GM12878 (cell line): ENCODE results near the gene VWA8. TPM values are rescaled to one million over a fixed set of nuclear protein-coding genes. Genes with fewer than 3 reads are reported as not detected.

ENCODE experiments used
- ATAC-seq: fragments of 200-7000 bp; cut with Tn5 transposase; 3 replicates; pipeline ENCODE4 v1.9.1; 2020; ENCODE audit warnings: mild to moderate bottlenecking, moderate library complexity
- BruUV-seq: library from RNA; stranded (reverse); fragments of 400-500 nt; replicated peaks from 2 replicates; lab custom pipeline; 2021; lab: Mats Ljungman, UMichigan
- CTCF ChIA-PET: fragments of 300-600 bp; sonication (Branson Sonifier 250); formaldehyde crosslinking; extraction: SDS; loops from one replicate; lab custom pipeline; 2021; ENCODE audit warnings: inconsistent platforms; lab: Yijun Ruan, JAX
- POLR2A ChIA-PET: fragments of 350-600 bp; formaldehyde crosslinking; extraction: SDS; loops from one replicate; lab custom pipeline; 2021; ENCODE audit warnings: inconsistent platforms; lab: Charles Lee
- RAD21 ChIA-PET: fragments of 300-600 bp; sonication (Branson Sonifier 250); formaldehyde crosslinking; loops from one replicate; lab custom pipeline; 2023; ENCODE audit warnings: antibody characterized with exemption; ENCODE audit not compliant: unreplicated experiment; lab: Charles Lee
- SMC1A ChIA-PET: fragments of 300-600 bp; sonication (Branson Sonifier 250); formaldehyde crosslinking; loops from one replicate; lab custom pipeline; 2023; ENCODE audit not compliant: unreplicated experiment, uncharacterized antibody; lab: Charles Lee
- DNase-seq: peaks from one replicate; pipeline ENCODE4 v3.0.0-alpha.2; 2011; ENCODE audit warnings: low read depth, low spot score
- FAIRE-seq: peaks from 3 replicates; lab custom pipeline; 2011; peaks lifted over from hg19 to GRCh38; lab: Jason Lieb, UNC
- H2AFZ ChIP-seq: 2 replicates; pipeline ENCODE4 v1.6.0; 2011; ENCODE audit warnings: low read depth, low read length, control low read depth; ENCODE audit not compliant: control insufficient read depth
- H3K27ac ChIP-seq: 2 replicates; pipeline ENCODE4 v1.5.1; 2011; ENCODE audit warnings: control low read depth; ENCODE audit not compliant: control insufficient read depth, insufficient read depth
- H3K27me3 ChIP-seq, 2 experiments: replicated peaks in 1 of 2; 2 replicates each; pipeline versions ENCODE4 v1.6.0 to v1.6.1; 2011; ENCODE audit warnings: low read length in 1 of 2; ENCODE audit not compliant: control insufficient read depth in 2 of 2, insufficient read depth in 2 of 2
- H3K36me3 ChIP-seq, 2 experiments: 2 replicates each; pipeline ENCODE4 v1.5.1; 2011; ENCODE audit warnings: low read length in 1 of 2; ENCODE audit not compliant: control insufficient read depth in 2 of 2, insufficient read depth in 2 of 2
- H3K4me1 ChIP-seq: 2 replicates; pipeline ENCODE4 v1.6.1; 2011; ENCODE audit warnings: mild to moderate bottlenecking, low read length, moderate library complexity, mixed read lengths; ENCODE audit not compliant: control insufficient read depth, insufficient read depth
- H3K4me2 ChIP-seq: 2 replicates; pipeline ENCODE4 v1.6.0; 2011; ENCODE audit warnings: control low read depth; ENCODE audit not compliant: control insufficient read depth, insufficient read depth
- H3K4me3 ChIP-seq: fragments of 200-600 bp; sonication (generic); 2 replicates; pipeline ENCODE4 v1.5.1; 2016
- H3K79me2 ChIP-seq: 2 replicates; pipeline ENCODE4 v1.6.0; 2011; ENCODE audit warnings: low read length; ENCODE audit not compliant: control insufficient read depth, insufficient read depth
- H3K9ac ChIP-seq: 2 replicates; pipeline ENCODE4 v1.8.0; 2011; ENCODE audit warnings: low read length, control low read depth, mixed read lengths; ENCODE audit not compliant: control insufficient read depth, insufficient read depth
- H3K9me3 ChIP-seq: replicated peaks from 3 replicates; pipeline ENCODE4 v1.5.1; 2011; ENCODE audit warnings: mild to moderate bottlenecking, low read length; ENCODE audit not compliant: control insufficient read depth, insufficient read depth
- H4K20me1 ChIP-seq: 2 replicates; pipeline ENCODE4 v1.6.0; 2011; ENCODE audit not compliant: control insufficient read depth, insufficient read depth
- ASH2L ChIP-seq: fragments of 300-600, 200-600 bp; sonication (generic); IDR thresholded peaks from 2 replicates; pipeline ENCODE4 v1.6.1; 2017; ENCODE audit warnings: low read depth, mild to moderate bottlenecking, borderline replicate concordance
- ATF7 ChIP-seq: fragments of 450-650 bp; IDR thresholded peaks from 2 replicates; pipeline ENCODE4 v1.6.1; 2016; ENCODE audit warnings: low read depth, mild to moderate bottlenecking
- BRCA1 ChIP-seq: IDR thresholded peaks from 2 replicates; pipeline ENCODE4 v1.6.1; 2011; ENCODE audit warnings: low read depth, low read length, improper control_type of control experiment
- CBFB ChIP-seq: IDR thresholded peaks from 2 replicates; pipeline ENCODE4 v1.6.1; 2016; ENCODE audit warnings: antibody characterized with exemption, low read depth
- FOXK2 ChIP-seq: fragments of 450-650 bp; IDR thresholded peaks from 2 replicates; pipeline ENCODE4 v1.6.1; 2017; ENCODE audit warnings: mild to moderate bottlenecking, moderate library complexity
- GABPA ChIP-seq: IDR thresholded peaks from 2 replicates; pipeline ENCODE4 v1.6.1; 2014; ENCODE audit warnings: antibody characterized with exemption, low read depth, mild to moderate bottlenecking, inconsistent platforms
- NRF1 ChIP-seq: conservative IDR thresholded peaks from 2 replicates; pipeline ENCODE4 v1.6.1; 2011; ENCODE audit warnings: mild to moderate bottlenecking, low read depth, low read length, improper control_type of control experiment
- PAX8 ChIP-seq: fragments of 450-650 bp; IDR thresholded peaks from 2 replicates; pipeline ENCODE4 v1.6.1; 2017; ENCODE audit warnings: mild to moderate bottlenecking, moderate library complexity
- POU2F2 ChIP-seq: IDR thresholded peaks from 3 replicates; pipeline ENCODE4 v1.6.1; 2011; ENCODE audit warnings: low read depth, mild to moderate bottlenecking, low read length, borderline replicate concordance
- PRDM15 ChIP-seq: fragments of 450-650 bp; formaldehyde crosslinking; IDR thresholded peaks from 2 replicates; pipeline ENCODE4 v1.4.0; 2020; ENCODE audit warnings: mild to moderate bottlenecking, moderate library complexity
- STAT1 ChIP-seq: fragments of 450-650 bp; conservative IDR thresholded peaks from 2 replicates; pipeline ENCODE4 v1.6.1; 2014; ENCODE audit warnings: antibody characterized with exemption, mild to moderate bottlenecking
- STAT3 ChIP-seq: IDR thresholded peaks from 2 replicates; pipeline ENCODE4 v1.6.1; 2011; ENCODE audit warnings: low read depth, low read length, improper control_type of control experiment
- TCF3 ChIP-seq: IDR thresholded peaks from 2 replicates; pipeline ENCODE4 v1.6.1; 2012; ENCODE audit warnings: low read depth, mild to moderate bottlenecking, low read length, borderline replicate concordance; ENCODE audit not compliant: insufficient read depth
- USF2 ChIP-seq: IDR thresholded peaks from 2 replicates; pipeline ENCODE4 v1.6.1; 2011; ENCODE audit warnings: low read depth, low read length, improper control_type of control experiment, borderline replicate concordance
- WRNIP1 ChIP-seq: IDR thresholded peaks from 2 replicates; pipeline ENCODE4 v1.6.1; 2011; ENCODE audit warnings: low read depth, low read length, improper control_type of control experiment, borderline replicate concordance
- ZNF207 ChIP-seq: fragments of 450-650 bp; IDR thresholded peaks from 2 replicates; pipeline ENCODE4 v1.6.1; 2014; ENCODE audit warnings: antibody characterized with exemption, mild to moderate bottlenecking, borderline replicate concordance
- ZNF622 ChIP-seq: fragments of 450-650 bp; IDR thresholded peaks from 2 replicates; pipeline ENCODE4 v1.6.1; 2017; ENCODE audit warnings: mild to moderate bottlenecking, inconsistent platforms
- ZZZ3 ChIP-seq: IDR thresholded peaks from 2 replicates; pipeline ENCODE4 v1.6.1; 2011; ENCODE audit warnings: low read depth; ENCODE audit not compliant: control insufficient read depth, insufficient read length
- WGBS: methylation state at CpG from one replicate; pipeline ENCODE4 v1.1.6; 2016; ENCODE audit warnings: low lambda C conversion rate; ENCODE audit not compliant: insufficient replicate concordance, insufficient coverage; ENCODE audit errors: missing lambda C conversion rate; 5-methylcytosine and 5-hydroxymethylcytosine counted together
- in situ Hi-C: fragments of 300-500 bp; cut with MboI; formaldehyde crosslinking; loops from 9 replicates; pipeline ENCODE4 v1.14.3; 2018; ENCODE audit warnings: mixed read lengths
- intact Hi-C: fragments of 100-400 bp; cut with micrococcal nuclease; formaldehyde crosslinking; loops from one replicate; pipeline ENCODE4 v1.14.2; 2022; ENCODE audit not compliant: unreplicated experiment
- polyA plus RNA-seq, 11 experiments: library from polyadenylated mRNA; depleted of rRNA in 4 of 11; unstranded in 6 of 11; stranded (reverse) in 5 of 11; fragments of >200 nt; fragmentation: Nextera tagmentation in 4 of 11; fragmentation: Illumina TruSeq in 1 of 11; extraction: Ambion mirVana in 4 of 11; extraction: Trizol in 1 of 11; gene quantifications; 1 replicate in 1 of 11; 2 replicates in 10 of 11; pipeline versions ENCODE4 v1.2.1 to v1.2.3, GENCODE V29; 2011 to 2016; ENCODE audit warnings: inconsistent platforms in 2 of 11, missing spikeins in 2 of 11, low read depth in 1 of 11
- total RNA-seq, 4 experiments: library from RNA; depleted of rRNA in 3 of 4; stranded (reverse); fragments of >200 nt in 3 of 4; fragmentation: Illumina TruSeq in 1 of 4; extraction: Trizol in 1 of 4; gene quantifications; 2 replicates each; pipeline versions ENCODE4 v1.2.1 to v1.2.3, GENCODE V29; 2013 to 2021
- TF ChIP-seq, protein P1 (sequence below): IDR thresholded peaks from 2 replicates; pipeline ENCODE4 v1.6.1; 2012; ENCODE audit warnings: low read length, inconsistent platforms

The VWA8 gene
- total and polyA plus RNA-seq, 10 of the 15 experiments (the other 5 are each of a cell fraction or from before 2014, with no cell fraction given), result 3.0 to 21.8 (median 13.5) TPM

- FAIRE-seq, result no peak
- DNase-seq, result no peak
- no peak for ATAC-seq
- Histone ChIP-seq H3K36me3 (no peaks in the 10 kb centered on the region), H2AFZ (no peak overlapping the region), H3K79me2 (no peaks in the 10 kb centered on the region), H3K9ac (no peak overlapping the region), H3K27me3 (no peaks in the 10 kb centered on the region), H3K9me3 (no peaks in the 10 kb centered on the region), H3K4me2 (no peak overlapping the region), H4K20me1 (no peaks in the 10 kb centered on the region), H3K4me3 (no peak overlapping the region), H3K27ac (no peak overlapping the region), H3K4me1 (no peaks in the 10 kb centered on the region)
- POLR2A ChIA-PET, result no interaction called here
- 95% methylated on average over 5 of the region's 5 CpGs for WGBS
- no peak for TF ChIP-seq TCF3
- TF ChIP-seq PAX8, result no peak
- TF ChIP-seq WRNIP1, result no peak
- no peak for TF ChIP-seq PRDM15 (CRISPR knock-in tag)
- TF ChIP-seq ASH2L, result no peak
- no peak for TF ChIP-seq ZNF207
- no peak for TF ChIP-seq STAT3
- no peak for TF ChIP-seq GABPA
- TF ChIP-seq STAT1, result no peak
- no peak for TF ChIP-seq NRF1
- TF ChIP-seq CBFB, result no peak
- TF ChIP-seq FOXK2, result no peak
- TF ChIP-seq ZZZ3, result no peak
- TF ChIP-seq, protein P1, sequence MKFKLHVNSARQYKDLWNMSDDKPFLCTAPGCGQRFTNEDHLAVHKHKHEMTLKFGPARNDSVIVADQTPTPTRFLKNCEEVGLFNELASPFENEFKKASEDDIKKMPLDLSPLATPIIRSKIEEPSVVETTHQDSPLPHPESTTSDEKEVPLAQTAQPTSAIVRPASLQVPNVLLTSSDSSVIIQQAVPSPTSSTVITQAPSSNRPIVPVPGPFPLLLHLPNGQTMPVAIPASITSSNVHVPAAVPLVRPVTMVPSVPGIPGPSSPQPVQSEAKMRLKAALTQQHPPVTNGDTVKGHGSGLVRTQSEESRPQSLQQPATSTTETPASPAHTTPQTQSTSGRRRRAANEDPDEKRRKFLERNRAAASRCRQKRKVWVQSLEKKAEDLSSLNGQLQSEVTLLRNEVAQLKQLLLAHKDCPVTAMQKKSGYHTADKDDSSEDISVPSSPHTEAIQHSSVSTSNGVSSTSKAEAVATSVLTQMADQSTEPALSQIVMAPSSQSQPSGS, result no peak
- TF ChIP-seq POU2F2, result no peak
- TF ChIP-seq USF2, result no peak
- TF ChIP-seq ATF7, result no peak
- no peak for TF ChIP-seq BRCA1
- no peak for TF ChIP-seq ZNF622
- CTCF ChIA-PET, result interaction anchor here (1.0 kb wide), 1 partner anchor 12 kb away, joined by 3 read pairs; no protein-coding TSS in a partner anchor
- intact Hi-C loops, result no loop called here
- in situ Hi-C loops, result no loop called here
- RAD21 ChIA-PET, result no interaction called here
- SMC1A ChIA-PET, result interaction anchor here (0.9 kb wide), 1 partner anchor 172 kb away, joined by 3 read pairs; no protein-coding TSS in a partner anchor
- no TSS peak for BruUV-seq
Observed at GRCh38 chr13:41631296-41631965, 329.5 kb downstream of the VWA8 start.
